Activated gamma-delta T cell treated with anti-CD3 and anti-CD28 coated beads, Interleukin-2, amount 50 U/mL, for 16 hours (primary cell): ENCODE data around the gene PSMD12.
"Not testable (repeated sequence)": the region's sequence is repeated elsewhere in the genome, so short reads cannot be mapped to it uniquely, and the experiment has no call there.

ENCODE experiments used
- DNase-seq: peaks from one replicate; pipeline ENCODE4 v3.0.0-alpha.2; 2020; ENCODE audit warnings: low read depth

The PSMD12 gene

DNA sequence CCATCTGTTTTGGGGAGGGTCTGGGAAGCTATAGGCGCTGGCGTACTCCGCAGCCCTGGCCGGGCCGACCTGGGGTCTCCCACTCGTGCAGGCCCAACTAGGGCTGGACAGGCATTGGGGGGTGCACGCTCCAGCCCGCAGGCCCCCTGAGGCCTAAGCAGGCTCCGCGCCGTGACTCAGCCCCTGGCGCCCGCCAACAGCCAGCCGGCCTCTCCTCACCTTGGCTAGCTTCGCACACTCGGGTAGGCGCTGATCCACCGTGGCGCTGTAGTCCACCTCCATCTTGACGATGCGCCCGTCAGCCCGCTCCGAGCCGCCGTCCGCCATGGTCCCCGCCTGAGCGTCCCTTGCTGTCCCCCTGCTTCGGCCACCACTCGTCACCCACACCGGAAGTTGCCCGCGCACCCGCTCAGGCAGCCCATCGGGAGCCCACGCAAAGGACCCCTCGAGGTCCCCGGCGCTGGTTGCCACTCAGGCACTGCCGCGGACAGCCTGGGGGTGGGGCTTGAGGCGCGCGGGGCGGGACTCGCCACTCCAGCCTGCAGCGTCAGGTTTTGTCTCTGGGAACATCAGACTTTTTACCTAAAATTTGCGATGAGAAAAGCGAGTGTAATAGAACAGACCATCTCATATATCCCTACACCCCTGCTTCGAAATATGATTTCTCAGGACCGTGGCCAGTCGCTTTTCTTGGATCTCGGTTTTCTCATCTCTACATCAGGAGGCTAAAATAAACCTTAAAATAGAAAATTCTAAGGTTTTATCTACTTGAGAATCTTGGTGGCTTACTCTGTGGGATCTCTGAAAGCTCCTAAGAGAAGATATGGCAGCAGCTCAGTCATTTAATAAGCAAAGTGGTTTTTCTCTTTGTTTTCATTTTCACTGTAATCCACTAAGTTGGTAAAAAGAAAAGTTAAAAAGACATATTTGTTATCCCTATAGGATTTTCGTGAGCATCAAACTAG lies at the start of gene PSMD12:
TSS of gene PSMD12 (minus strand) at position 385 of the 965 bp plus-strand sequence. CDS start at position 327, 58 bp downstream.
- DNase-seq = peak; percentile 92

DNA sequence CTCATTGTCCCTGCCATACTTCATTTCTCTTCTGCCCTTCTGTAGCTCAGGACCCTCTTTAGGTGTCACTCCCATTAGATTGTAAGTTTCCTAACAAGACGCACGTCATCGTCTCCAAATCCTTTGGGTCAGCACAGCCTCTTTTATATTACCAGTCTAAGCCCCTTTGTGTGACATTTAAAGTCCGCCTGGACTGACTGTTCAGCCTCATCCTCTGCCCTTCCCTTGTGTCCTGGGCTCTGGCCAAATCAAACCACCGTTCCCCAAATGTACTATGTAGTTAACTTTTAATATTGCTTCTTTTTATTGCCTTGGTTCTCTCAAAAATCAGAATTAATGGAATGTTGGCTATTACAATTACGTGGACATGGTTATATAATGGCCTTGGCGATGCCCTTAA lies 48.9 kb upstream of the PSMD12 start:
- no peak for DNase-seq

DNA sequence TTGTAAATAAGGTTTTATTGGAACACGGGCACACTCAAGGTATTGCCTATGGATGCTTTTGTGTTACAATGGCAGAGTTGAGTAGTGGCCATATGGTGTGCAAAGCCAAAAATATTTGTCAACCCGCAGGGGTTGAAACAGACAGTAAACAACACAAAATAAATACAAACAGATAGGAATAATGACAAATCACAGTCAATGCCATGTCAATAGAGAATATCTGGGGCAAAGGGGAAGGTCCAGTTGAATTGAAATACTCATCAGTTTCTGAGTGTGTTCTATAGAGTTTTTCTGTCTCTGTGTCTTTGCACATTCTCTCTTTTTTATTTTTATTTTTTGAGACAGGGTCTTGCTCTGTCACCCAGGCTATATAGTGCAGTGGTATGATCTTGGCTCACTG lies 48.2 kb upstream of the PSMD12 start:
- DNase-seq = no peak

DNA sequence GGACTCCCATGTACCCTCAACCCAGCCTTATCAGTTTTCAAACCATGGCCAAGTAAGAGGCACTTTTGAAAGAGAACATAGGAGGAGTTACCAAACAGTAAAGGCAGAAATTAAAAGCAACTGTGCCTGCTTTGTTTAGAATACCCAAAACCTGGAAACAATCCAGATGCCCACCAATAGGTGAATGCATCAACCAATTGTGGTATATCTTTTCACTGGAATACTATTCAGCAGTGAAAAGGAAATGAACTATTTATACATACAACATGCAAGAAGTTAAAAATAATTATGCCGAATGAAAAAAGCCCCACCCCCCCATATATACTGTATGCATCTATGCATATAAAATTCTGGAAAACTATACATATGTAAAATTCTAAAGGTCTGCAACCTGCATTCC lies 47.8 kb upstream of the PSMD12 start:
- DNase-seq = no peak

DNA sequence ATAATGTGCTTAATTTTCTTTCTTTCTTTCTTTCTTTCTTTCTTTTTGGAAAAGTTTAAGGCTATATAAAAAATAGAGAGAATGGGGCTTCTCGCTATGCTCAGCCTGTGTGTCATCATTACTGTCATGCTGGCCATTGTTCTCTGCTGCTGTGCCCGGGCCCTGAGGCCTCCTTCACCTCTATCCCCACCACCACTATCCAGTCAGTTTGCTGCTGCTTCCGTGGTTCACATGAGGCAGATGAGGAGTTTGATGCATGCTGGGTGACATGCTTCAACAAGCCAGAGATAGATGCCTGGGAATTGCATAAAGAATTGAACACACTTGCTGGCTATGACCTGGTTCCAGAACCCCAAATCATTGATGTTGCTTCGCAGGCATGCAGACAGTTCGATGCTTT lies 47.0 kb upstream of the PSMD12 start:
- no peak for DNase-seq

DNA sequence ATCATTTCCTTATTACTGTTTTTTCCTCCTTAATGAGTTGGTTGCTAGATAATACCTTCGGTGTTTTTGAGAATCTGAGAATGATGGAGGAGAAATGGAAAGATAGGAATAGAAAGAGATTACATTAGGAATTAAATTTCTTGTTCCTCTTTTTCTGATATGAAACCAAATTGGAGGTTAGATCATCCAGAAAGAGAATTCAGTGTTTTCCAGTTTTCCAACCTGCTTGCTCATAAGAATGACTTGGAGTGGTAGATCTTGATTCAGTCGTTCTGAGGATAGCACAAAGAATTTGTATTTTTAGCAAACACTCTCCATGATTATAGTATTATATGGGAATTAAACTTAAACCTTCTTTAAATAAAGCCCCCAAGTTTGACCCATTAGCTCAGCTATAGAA lies 46.6 kb upstream of the PSMD12 start:
- no peak for DNase-seq

DNA sequence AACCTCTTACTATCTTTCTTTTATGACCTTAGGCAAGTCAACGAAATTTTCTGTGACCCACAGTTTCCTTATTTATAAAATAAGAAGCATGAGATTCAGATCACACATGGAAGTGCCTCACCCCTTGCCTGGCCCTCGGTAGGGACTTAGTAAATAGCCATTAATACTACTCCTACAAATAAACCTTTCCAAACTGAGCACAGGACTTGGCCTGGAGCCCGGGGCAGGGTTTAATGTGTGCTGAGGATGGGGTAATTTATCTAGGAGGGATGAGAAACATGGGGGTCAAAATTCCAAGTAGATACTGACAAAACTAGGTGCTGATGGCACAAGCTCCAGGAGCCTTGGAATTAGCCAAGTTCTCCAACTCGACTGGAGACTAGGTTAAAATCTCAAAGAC lies 45.7 kb upstream of the PSMD12 start:
- DNase-seq = no peak

DNA sequence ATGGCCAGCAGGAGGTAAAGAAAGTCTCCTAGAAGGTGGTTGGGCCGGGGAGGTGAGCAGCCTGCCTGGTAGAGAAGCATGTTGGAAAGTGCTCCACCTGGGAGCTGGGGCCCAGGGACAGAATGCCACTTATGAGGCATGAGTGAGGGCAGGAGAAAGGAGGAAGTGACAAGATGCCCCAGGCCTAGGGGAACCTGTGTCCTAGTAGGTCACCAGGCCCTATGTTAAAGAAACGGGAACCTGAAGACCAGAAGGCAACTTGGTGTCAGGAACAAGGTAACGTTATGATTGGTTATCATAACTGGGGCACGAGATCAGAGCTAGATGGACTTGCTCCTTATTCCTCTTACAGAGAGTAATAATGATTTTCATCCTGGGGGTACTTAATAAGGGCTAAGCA lies 45.0 kb upstream of the PSMD12 start:
- DNase-seq = no peak

DNA sequence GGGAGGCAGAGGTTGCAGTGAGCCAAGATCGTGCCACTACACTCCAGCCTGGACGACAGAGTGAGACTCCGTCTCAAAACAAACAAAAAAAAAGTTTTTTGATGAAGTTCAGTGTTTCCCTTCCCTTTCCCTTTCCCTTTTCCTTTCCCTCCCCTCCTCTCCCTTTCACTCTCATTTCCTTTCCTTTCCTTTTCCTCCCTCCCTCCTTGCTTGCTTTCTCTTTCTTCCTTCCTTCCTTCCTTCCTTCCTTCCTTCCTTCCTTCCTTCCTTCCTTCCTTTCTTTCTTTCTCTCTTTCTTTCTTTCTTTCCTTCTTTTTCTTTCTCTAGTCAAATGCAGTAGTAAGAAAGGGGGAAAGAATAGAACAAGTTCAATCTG lies 42.1 kb upstream of the PSMD12 start:
- DNase-seq = not testable (repeated sequence)

DNA sequence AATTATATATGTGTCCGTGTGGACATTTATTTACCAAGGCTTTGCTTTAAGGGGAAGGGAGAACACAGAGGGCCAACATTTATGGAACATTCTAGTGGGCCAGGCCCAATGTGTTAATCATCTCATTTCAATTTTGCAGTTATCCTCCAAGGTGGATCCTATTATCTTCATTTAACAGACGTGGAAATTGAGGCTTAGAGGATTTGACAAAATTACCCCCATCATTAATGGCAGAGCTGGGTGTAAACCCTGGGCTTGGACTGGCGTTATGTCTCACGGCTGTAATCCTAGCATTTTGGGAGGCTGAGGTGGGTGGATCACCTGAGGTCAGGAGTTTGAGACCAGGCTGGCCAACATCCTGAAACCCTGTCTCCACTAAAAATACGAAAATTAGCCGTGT lies 37.1 kb upstream of the PSMD12 start:
- DNase-seq = no peak

DNA sequence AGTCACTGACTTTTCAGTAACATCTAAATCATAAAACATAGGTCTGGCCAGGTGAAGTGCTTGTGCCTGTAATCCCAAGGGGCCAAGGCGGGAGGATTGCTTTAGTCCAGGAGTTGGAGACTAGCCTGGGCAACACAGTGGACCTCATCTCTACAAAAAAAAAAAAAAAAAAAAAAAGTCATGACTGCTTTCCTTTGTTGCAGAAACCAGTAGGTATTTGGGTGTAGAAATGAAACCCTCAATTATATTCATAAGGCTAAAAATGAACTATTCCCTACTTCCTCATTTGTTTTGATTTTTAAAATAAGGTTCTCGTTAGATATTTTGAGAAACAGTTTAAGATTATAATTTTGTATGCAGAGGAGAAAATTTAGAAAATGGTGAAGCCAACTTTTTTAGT lies 36.7 kb upstream of the PSMD12 start:
- DNase-seq = no peak

DNA sequence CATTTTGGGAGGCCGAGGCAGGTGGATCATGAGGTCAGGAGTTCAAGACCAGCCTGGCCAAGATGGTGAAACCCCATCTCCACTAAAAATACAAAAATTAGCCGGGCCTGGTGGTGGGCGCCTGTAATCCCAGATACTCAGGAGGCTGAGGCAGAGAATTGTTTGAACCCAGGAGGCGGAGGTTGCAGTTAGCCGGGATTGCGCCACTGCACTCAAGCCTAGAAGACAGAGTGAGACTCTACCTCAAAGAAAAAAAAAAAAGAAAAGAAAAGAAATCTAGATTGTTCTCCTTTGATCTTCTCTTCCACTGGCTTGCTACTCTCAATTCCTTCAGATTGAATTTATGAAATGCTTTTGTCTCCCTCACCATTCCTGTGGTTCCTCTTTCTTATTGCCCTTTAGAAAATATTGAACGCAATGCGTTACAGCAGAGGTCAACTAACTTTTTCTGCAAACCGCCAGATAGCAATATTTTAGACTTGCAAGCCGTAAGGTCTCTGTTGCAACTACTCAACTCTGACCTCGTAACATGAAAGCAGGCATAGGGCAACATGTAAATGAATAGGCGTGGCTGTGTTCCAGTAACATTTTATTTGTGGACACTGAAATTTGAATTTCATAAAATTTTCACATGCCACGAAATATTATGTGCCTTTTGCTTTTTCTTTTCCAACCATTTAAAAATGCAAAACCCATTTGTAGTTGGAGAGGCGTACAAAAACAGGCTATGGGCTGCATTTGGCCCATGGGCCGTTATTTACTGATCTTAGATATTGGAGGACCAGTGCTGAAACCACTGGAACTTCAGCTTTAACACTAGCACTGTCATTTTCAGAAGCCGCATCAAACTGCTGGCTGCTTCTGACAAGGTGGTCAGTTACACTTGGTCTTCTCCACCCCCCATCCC lies 35.5 kb upstream of the PSMD12 start:
- no peak for DNase-seq

DNA sequence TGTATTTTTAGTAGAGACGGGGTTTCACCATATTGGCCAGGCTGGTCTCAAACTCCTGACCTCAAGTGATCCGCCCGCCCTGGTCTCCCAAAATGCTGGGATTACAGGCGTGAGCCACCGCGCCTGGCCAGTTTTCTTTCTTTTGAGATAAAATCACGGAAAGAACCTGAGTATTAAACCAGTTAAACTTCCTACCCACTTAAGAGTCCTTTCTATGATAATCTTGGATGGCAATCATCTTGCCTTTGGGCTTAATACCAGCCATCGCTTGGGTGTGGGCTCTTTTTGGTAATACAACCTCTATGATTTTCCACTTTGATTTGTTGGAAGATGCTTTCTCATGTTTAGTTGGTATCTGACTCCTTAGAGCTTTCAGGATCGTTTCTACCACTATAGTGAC lies 34.7 kb upstream of the PSMD12 start:
- DNase-seq = no peak

DNA sequence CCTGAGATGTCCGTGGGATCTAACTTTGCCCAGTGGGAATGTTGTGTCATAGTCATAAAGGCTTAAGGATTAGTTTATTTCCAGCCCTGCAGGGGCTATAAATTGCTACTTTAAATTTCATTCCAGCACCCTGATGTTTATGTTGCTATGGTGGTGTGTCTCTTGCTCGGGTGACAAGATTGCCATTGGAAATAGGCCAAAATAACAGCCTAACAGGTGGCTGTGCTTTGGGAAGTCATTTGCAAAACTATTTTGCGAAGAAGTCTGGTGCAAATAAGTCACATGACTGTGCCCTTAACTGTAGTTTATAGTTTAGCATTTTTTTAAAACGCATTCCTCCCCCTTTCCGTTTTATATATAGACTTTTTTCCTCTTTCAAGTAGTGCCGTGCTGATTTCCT lies 33.8 kb upstream of the PSMD12 start:
- DNase-seq = no peak

DNA sequence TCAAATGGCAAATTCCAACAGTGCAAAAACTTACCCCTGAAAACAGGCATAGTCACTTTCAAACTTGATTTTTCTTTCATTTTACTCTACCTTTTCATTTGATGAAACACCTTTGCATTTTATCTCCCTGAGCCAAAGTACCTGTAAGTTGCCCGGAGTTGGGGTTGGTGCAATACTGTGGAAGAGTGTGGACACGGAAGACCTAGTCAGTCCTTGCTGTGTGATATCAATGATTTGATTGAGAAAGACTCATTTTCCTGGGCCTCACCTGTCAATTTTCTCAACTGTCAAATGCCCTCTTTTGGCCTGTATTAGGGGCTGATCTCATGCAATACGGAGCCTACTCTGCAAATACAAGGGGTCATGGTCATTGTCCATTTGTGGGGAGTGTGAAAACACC lies 33.3 kb upstream of the PSMD12 start:
- DNase-seq = no peak

DNA sequence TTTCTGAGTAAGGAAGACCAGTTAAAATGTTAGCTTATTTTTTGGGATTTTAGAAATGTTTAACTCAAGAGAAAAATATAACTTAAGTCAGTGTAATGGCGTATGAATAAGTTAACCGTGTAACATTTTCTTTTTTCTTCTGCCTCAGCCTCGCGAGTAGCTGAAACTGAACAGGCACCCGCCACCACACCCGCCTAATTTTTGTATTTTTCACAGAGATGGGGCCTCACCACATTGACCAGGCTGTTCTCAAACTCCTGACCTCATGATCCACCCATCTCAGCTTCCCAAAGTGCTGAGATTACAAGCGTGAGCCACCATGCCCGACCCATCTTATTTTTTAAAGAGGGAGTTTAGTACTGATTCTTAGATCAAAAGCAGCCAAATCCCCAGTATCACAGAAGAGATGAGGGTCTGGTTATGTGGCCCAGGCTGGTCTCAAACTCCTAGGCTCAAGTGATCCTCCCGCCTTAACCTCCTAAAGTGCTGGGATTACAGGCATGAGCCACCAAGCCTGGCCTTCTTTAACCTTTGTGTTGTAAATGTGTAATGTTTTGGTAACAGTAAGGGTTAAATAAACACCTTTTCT lies 27.5 kb upstream of the PSMD12 start:
- DNase-seq = no peak

DNA sequence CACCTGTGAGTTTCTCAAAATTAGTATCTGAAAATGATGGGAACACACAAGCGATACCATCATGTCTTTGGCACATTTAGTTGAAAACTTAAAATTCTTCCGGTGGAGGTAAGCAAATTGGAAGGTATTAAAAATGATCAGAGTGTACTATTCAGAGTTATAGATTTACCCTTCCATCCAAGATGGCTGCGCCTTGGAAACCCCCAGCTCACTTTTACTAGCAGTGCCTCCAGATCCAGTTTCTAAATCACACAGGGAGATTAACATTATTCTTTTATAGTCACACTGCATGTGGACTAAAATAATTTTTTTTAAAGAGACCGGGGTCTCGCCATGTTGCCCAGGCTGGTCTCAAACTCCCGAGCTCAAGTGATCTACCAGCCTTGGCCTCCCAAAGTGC lies 25.7 kb upstream of the PSMD12 start:
- no peak for DNase-seq

DNA sequence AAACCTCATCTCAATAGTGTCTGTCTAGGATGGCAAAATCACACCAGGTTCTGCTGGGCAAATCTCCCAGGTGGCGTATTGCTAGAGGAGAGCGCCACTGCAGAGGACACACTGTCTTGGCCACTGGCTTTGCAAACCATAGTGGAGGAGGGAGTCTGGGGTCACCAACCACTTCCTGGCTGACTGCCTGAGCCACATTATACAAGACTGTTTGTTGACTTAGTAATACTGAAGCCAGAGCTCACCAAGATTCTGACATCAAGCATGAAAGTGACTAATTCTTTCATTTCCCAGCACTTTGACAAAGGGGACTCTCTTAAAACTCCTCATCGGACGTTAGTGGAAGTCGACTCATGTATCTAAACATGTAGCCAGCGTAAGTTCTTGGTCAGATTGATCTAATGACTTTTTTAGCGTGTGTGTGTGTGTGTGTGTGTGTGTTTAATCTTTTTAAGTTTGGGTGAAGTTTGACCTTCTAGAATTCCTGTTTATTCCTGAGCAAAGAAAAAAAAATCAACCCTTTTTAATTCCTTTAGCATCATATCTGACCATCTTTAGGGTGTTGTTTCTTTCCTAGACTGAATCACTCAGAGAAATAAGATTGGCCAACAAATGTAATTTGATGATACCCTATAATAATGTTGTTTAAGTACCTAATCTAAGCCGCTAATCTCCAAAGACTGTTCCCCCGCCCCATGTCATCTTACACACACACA lies 24.4 kb upstream of the PSMD12 start:
- DNase-seq = peak; percentile 45

DNA sequence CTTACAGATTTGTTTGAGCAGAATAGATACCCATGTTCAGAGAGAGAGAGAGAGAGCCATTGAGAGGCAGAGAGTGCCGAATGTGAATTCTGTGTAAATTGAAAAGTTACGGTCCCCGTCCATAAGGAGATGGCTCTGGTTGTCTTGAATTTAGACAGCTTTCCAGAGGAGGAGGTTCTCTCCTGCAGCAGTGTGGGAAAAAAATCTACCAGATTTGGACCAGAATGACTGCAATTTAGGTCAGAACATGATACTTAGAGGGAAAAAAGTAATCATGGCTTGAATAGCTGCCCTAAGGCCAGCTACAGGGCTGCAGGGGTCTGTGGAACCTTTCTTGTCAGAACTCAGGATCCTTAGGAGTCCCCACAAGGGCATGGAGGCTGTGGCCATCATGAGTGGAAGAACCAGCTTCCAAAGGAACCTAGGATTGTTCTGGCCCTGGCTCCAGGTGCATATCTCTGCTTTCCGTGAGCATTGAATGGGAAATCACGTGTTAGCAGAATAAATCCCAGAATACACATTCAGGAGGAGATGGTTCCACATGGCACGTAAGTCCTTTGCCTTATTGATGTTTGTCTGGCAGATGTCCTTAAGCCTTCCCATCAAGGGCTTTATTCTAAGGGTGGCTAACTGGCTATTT lies 23.7 kb upstream of the PSMD12 start:
- DNase-seq = no peak

DNA sequence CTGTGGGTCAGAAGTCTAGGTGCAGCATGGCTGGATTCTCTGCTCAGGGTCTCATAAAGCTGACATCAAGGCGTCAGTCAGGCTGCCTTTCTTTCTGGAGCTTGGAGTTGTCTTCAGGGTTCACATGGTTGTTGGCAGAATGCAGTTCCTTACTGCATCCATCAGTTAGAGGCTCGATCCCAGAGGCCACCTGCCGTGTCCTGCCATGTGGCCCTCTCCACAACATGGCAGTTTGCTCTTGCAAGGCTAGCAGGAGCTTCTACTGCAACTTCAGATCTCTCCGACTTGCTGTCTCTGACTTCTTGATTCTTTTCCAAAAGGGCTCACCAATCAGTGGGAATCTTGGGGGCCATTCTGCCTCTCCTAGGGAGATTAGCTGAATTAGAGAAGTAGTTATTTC lies 22.6 kb upstream of the PSMD12 start:
- no peak for DNase-seq

DNA sequence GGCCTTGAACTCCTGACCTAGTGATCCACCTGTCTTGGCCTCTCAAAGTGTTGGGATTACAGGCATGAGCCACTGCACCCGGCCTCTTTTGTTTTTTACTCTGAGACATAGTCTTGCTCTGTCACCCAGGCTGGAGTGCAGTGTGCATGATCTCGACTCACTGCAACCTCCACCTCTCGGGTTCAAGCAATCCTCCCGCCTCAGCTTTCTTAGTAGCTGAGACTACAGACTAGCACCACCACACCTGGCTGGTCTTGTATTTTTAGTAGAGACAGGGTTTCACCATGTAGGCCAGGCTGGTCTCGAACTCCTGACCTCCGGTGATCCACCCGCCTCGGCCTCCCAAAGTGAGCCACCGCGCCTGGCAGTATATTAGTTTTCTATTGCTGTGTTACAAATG lies 22.2 kb upstream of the PSMD12 start:
- DNase-seq = not testable (repeated sequence)
